ENCODE results near the gene COQ10A. TPM values are rescaled to one million over a fixed set of nuclear protein-coding genes. Genes with fewer than 3 reads are reported as not detected.

COQ10A gene
- total RNA-seq, 1 experiment from 2014 or later = 6.9 TPM

DNA sequence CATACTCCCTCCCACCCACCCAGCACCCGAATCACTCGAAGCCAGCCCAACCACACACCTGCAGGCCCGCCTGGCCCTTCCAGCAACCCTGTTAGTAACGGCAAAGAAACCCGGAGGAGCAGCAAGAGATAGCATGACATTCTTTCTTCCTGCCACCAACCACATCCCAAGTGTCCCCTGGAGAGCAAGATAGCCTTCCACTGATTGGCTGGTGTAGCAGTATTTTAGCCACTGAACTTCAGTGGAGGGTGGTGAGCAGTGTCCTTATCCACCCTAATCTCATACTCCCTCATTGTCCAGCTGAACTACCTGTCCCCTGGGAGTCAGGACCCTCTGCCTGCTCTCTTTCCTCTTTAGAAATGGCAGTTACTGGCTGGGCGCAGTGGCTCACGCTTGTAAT, 37.7 kb upstream of the COQ10A start:
- Histone ChIP-seq H4K20me1 (ENCODE audit: insufficient read depth) (no peaks in the 10 kb centered on the region), H3K36me3 (ENCODE audit: low read depth) (no peaks in the 10 kb centered on the region), H2AFZ (no peak overlapping the region), H3K27ac (no peak overlapping the region), H3K4me1 (replicated peaks; ENCODE audit: insufficient read depth) (peaks cover 8% of the 10 kb centered on the region), H3K9me2 (ENCODE audit: insufficient read depth) (no peaks in the 10 kb centered on the region), H3K79me2 (ENCODE audit: low read depth) (no peaks in the 10 kb centered on the region; the same call in 1 of the 2 replicates), H3K4me2 (no peak overlapping the region), H3K4me3 (no peak overlapping the region), H3K9me3 (ENCODE audit: insufficient read depth, low read depth) (no peaks in the 10 kb centered on the region), H3F3A (ENCODE audit: insufficient read depth, low read depth) (peaks cover 11% of the 10 kb centered on the region; the same call in 1 of the 2 replicates), H3K27me3 (ENCODE audit: insufficient read depth, low read depth) (no peaks in the 10 kb centered on the region)
- intact Hi-C loops (cut with micrococcal nuclease; ENCODE audit: unreplicated experiment) = no loop called here
- ChIA-PET POLR2A (ENCODE audit: unreplicated experiment) (interaction anchor here (0.6 kb wide), 1 partner anchor 54 kb away, joined by 7 read pairs; no protein-coding TSS in a partner anchor), CTCF (no interaction called here)
- no peak for TF ChIP-seq EZH2 (IDR thresholded peaks at IDR 0.05; ENCODE audit: low read depth)
- TF ChIP-seq, protein P1, sequence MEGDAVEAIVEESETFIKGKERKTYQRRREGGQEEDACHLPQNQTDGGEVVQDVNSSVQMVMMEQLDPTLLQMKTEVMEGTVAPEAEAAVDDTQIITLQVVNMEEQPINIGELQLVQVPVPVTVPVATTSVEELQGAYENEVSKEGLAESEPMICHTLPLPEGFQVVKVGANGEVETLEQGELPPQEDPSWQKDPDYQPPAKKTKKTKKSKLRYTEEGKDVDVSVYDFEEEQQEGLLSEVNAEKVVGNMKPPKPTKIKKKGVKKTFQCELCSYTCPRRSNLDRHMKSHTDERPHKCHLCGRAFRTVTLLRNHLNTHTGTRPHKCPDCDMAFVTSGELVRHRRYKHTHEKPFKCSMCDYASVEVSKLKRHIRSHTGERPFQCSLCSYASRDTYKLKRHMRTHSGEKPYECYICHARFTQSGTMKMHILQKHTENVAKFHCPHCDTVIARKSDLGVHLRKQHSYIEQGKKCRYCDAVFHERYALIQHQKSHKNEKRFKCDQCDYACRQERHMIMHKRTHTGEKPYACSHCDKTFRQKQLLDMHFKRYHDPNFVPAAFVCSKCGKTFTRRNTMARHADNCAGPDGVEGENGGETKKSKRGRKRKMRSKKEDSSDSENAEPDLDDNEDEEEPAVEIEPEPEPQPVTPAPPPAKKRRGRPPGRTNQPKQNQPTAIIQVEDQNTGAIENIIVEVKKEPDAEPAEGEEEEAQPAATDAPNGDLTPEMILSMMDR (conservative IDR thresholded peaks at IDR 0.05) = no peak
- BruUV-seq (replicated peaks) = no TSS peak
- DNase-seq = no peak

DNA sequence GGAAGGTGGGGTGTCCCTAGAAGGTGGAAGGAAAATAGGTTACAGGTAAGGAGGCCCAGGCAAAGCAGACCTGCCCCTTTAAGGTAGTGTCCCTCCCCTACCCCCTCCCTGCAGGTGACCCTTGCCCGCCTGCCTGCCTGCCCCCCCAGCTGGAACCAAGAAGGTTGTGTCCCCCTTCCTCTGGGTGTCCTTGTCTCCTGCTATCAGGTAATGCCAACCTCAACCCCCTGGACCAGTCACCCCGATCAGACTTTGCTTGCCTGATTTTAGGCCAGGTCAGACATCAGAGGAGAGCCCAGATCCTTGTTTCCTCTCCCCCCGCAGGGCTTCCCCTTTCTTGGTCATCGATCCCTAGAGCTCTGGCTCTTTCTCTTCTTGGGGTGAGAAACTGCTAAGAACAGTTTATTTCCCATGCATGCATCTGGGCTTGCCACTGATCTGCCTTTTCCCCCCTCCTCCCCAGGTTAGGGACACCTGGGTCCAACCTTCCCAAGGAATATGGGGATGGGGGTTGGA, 36.8 kb upstream of the COQ10A start, which contains the start of gene SLC39A5:
SLC39A5 (plus strand) TSS at position 136 of the 516 bp plus-strand sequence. CDS start 1,224 bp downstream, outside the sequence.
- no peak for TF ChIP-seq EZH2 (IDR thresholded peaks at IDR 0.05; ENCODE audit: low read depth)
- TF ChIP-seq, protein P1 (conservative IDR thresholded peaks at IDR 0.05) = no peak
- no peaks in the 10 kb centered on the region for H4K20me1 ChIP-seq (ENCODE audit: insufficient read depth)
- H3K27ac ChIP-seq = no peak within 1 kb of the TSS
- H3K9me3 ChIP-seq (ENCODE audit: insufficient read depth, low read depth) = no peaks in the 10 kb centered on the region
- ChIA-PET CTCF (no interaction called here), POLR2A (ENCODE audit: unreplicated experiment) (no interaction called here)
- no peaks in the 10 kb centered on the region for H3K9me2 ChIP-seq (ENCODE audit: insufficient read depth)
- H3K27me3 ChIP-seq (ENCODE audit: insufficient read depth, low read depth) = no peaks in the 10 kb centered on the region
- BruUV-seq (replicated peaks) = no TSS peak
- no peak within 1 kb of the TSS for H3K4me3 ChIP-seq
- H3K79me2 ChIP-seq (ENCODE audit: low read depth) = no peaks in the 10 kb centered on the region
- no peaks in the 10 kb centered on the region for H3K36me3 ChIP-seq (ENCODE audit: low read depth)
- H2AFZ ChIP-seq = no peak within 1 kb of the TSS
- no peak for DNase-seq
- peaks cover 11% of the 10 kb centered on the region; the same call in 1 of the 2 replicates for H3F3A ChIP-seq (ENCODE audit: insufficient read depth, low read depth)
- peaks cover 4% of the 10 kb centered on the region; the same call in 1 of the 2 replicates for H3K4me1 ChIP-seq (replicated peaks; ENCODE audit: insufficient read depth)
- intact Hi-C loops (cut with micrococcal nuclease; ENCODE audit: unreplicated experiment) = no loop called here
- no peak within 1 kb of the TSS for H3K4me2 ChIP-seq

DNA sequence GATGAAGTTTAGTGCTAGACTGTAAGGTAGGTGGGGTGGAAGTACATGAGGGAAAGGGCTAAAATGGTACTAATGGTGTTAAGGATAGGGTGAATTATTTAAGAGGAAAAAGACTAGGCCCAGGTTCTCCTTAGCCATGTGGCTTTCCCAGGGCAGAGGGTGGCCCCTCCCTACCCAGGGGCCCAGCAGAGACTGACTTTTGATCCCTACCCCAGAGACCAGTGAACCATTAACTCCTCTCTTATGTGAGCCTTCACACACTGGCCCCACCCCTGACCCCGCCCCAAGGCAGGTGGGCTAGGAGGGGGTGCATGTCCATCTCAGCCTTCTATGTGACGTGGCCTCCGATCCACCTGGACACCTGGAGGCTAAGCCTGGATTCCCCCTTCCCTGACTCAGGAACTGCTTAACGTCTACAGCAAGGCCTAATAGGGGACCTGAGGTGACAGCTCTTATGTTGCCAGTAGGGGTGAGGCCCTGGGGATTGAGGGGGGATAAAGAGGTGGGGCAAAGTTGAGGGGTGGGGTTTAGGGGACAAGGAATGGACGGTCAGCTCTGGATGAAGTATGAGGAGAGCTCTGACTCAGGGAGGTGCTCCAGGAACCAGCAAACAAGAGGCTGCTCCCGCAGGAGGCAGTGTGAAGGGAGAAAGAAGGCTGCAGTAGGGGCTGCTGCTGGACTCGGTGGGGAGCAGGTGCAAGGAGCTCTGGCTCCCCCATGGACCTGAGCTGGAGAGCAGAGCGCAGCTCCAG, 36.1 kb upstream of the COQ10A start:
- Histone ChIP-seq H3K79me2 (ENCODE audit: low read depth) (no peaks in the 10 kb centered on the region), H3K27ac (no peak overlapping the region), H3K4me3 (no peak overlapping the region), H3K9me3 (ENCODE audit: insufficient read depth, low read depth) (no peaks in the 10 kb centered on the region), H3F3A (ENCODE audit: insufficient read depth, low read depth) (peaks cover 11% of the 10 kb centered on the region; the same call in 1 of the 2 replicates), H3K9me2 (ENCODE audit: insufficient read depth) (no peaks in the 10 kb centered on the region), H3K27me3 (ENCODE audit: insufficient read depth, low read depth) (no peaks in the 10 kb centered on the region), H4K20me1 (ENCODE audit: insufficient read depth) (no peaks in the 10 kb centered on the region), H2AFZ (no peak overlapping the region), H3K36me3 (ENCODE audit: low read depth) (no peaks in the 10 kb centered on the region), H3K4me2 (no peak overlapping the region), H3K4me1 (replicated peaks; ENCODE audit: insufficient read depth) (no peaks in the 10 kb centered on the region)
- no TSS peak for BruUV-seq (replicated peaks)
- no peak for TF ChIP-seq EZH2 (IDR thresholded peaks at IDR 0.05; ENCODE audit: low read depth)
- TF ChIP-seq, protein P1 (conservative IDR thresholded peaks at IDR 0.05) = no peak
- intact Hi-C loops (cut with micrococcal nuclease; ENCODE audit: unreplicated experiment) = no loop called here
- ChIA-PET CTCF (no interaction called here), POLR2A (ENCODE audit: unreplicated experiment) (no interaction called here)
- DNase-seq = no peak

Data from PC-9 (cell line).